HK-2 (cell line): ENCODE data around the gene SNX10.

ENCODE experiments used
- DNase-seq: peaks from one replicate; pipeline ENCODE4 v3.0.0-alpha.2; 2018; ENCODE audit not compliant: unreplicated experiment

SNX10 gene

DNA sequence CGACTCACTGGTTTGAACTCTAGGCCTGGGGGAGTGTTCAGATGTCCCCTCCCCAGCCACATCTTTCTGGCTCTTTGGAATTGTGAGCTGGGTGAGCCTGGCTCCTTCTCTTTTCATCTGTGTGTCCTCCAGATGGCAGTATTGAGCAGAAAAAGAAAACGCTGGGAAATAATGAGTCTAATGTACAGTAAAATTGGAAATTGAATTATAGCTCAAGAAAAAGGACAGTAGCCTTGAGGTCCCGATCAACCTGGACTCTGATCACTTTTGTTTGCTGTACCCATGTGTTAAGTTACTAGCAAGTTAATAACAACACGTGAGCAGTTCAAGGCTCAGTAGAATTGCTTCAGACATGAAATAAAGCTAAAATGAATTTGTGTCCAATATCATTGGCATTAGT lies 77.9 kb downstream of the SNX10 start:
- DNase-seq: no peak

DNA sequence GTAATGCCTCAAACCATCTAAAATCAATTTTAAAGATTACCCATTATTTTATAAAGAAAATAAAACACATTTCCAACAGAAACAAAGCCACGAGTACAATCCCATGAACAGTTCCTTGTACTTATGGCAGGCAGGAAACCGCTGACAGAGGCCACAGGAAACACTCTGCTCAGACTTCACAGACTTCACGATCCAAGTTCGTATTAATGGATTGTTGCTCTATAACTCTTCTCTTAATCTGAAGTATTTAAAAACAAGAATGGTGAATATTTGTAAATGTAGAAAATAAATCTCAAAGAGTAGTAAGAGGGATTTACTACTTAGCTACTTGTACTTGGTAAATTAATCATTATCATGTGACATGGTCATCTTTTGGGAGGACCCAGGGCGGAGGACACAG lies 78.3 kb downstream of the SNX10 start:
- no peak for DNase-seq

DNA sequence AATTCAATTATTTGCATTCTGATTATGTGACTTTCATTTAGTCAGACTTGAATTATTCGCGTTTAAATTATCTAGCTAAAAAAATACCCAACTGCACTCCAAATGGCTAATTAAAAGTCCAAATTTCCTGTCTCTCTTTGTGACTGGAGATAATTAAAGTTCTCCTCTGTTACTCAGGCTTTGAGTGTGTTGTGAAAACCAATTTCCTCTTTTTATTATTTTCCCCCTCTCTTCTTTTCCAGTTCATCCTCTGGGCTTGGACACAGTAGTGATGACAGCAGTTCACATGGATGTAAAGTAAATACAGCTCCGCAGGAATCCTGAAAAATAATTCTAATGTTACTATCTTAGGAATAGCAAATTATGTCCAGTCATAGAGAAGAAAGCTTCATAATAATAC lies 80.6 kb downstream of the SNX10 start:
- no peak for DNase-seq

DNA sequence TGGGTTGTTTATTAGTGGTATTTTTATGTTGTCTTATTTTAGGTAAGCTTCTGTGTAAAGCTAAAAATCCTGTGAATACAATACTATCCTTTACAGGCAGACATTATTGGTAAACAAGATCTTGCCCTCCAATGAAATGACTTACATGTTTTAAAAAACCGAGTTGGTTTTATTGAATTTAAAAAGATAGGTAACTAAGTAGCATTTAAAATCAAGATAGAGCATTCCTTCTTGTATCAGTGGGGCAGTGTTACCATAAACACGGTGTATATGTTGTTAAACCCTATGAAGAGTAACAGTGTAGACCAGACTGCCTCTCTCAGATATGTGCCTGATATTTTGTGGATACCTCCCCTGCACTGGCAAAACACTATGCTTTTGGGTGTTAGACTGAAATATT lies 81.0 kb downstream of the SNX10 start:
- DNase-seq: no peak

DNA sequence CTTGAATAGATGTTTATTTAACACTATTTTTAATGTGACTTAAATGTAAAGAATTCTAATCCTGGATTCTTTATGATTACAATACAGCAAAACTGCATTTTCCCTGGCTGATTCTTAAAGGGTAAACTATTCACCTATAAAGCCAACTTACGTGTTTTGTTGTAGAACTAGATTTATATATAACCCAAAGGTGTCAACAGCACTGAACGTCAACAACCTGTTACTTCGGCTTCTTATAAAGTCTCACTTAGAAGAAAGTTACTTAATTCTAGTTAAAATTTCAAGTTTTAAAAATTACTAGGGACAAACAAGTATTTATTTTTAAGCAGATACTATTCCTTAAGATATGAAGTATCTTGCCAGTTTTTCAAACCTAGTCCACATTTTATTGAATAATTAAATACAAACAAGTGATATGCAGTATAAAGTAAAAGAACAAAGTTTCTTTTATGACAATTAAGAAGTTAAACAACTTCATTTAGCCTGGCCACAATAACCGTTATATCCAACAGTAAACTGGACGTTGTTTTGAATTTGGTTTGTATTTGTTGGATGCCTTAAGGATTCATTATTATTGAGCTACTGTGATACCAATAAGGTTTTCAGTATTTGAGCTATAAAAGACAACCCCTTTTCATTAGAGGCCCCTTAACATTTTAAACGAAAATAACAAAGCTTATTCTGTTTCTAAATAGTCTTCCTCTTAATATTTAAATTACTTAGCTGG lies 83.1 kb downstream of the SNX10 start:
- no peak for DNase-seq

DNA sequence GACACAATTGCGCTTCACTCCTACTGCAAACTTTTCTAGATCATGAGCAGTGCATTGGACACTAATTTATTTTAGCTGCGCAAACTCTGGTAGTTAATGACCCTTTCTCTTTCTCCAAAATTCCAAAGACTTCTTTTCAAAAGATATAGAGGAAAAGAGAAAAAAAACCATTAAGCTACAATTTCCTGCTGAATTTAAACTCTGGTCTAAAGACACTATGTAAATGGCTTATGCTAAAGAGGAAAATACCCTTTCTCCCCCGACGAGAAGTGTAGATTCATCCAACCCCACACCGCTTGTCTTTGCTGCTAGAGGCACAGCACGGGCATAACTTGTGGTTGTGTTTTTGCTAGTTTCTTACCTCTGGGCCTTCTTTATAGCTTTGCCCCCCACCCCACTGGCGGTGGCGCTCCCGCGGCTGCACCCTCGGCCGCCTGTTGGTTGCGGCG lies 84.1 kb downstream of the SNX10 start:
- no peak for DNase-seq

DNA sequence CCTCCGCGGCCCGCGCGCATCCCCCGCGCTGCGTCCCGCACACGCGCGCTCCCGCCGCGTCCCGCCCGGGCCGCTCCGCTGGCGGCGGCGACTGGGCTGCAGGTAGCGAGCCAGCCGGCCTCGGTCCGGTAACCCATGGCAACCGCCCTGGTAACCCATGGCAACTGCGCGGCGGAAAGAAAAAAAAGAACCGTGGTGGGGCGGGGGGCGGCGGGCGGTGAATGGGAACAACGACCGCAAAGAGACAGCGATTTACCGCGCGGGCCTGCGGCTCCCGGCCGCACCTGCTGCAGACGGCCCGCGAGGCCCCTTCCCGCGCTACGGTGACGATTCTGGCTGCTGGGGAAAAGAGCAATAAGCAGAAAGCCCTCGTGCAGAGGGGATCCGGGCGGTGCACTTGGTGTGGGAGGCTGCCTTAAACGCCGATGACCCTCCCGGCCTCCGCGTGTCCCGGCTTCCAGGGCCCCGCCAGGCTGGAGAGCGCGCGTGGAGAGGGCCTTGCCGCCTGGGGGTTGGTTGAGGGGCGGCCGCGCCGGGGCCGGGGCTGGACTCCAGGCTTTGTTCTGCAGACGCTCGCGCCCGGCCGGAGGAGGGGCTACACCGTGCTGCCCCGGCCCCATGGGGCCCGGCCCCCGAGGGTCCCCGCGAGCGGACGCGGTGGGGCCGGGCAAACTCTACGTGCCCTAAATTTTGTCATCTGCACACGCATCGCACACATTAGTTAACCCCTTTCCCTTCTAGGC lies 84.7 kb downstream of the SNX10 start:
- peak; percentile 57 for DNase-seq

DNA sequence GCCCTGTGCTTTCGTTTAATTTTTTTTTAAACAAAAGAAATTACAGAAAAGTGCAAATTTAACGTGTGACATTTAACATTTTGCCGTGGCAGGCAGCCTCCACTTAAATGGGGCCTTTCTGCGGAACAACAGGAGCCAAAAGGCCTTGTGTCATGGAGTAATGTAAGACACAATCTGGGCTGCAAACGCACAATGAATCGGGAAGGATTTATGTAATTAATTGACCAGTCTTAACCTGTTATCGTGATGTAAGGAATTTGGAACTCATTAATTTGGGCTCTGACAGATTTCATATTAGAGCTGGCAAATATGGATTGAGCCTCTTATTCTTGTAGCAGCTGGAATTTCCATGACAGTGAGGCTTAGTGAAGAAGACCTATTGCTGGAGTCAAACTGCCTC lies 86.4 kb downstream of the SNX10 start:
- no peak for DNase-seq

DNA sequence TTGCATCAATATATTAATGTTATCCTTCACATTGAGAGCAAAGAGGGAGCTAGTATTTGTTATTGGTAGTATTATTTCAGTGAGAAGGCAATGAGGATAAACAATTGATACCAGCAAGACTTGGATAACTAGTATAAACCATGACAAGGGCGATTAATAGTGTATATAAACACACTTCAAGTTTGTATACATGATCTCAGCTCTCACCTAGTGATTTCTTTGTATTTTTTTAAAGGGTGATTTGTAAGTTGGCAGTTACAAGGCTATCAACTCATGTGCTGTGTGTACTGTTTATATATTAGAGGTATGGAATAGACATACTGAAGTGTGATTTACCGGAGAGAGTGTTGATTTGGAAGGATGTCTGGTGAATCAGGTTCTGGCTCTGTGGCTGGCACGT lies 88.0 kb downstream of the SNX10 start:
- no peak for DNase-seq

DNA sequence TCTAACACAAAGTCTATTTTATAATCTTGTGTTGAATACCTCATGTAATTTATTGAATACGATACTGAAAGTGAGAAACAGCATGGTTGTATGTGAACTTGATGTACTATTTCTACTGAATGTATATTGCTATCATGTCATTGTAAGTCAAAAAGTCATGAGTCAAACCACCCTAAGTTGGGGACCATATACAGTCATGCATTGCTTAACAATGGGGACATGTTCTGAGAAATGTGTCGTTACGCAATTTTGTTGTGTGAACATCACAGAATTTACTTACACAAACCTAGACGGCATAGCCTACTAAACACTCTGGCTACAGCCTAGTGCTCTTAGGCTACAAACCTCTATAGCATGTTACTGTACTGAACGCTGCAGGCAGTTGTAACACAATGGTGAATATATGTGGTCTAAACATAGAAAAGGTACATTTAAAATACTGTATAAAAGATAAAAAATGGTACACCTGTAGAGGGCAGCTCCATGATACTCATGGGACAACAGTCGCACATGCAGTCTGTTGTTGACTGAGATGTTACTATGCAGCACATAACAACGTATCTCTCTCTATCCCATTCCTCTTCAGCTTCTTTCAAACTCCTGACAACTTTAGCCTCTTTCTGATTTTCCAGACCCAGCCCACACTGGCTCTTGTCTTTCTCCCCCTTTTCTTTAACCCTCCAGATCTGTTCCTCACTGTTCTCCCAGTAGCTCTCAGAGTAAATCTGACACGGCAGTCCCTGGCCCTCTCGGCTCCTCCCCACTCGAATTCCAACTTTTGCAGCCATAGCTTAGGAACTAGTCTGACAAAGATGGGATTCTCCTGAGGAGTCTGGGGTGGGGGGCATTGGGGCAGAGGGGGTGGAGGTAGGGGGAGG lies 90.1 kb downstream of the SNX10 start:
- no peak for DNase-seq

DNA sequence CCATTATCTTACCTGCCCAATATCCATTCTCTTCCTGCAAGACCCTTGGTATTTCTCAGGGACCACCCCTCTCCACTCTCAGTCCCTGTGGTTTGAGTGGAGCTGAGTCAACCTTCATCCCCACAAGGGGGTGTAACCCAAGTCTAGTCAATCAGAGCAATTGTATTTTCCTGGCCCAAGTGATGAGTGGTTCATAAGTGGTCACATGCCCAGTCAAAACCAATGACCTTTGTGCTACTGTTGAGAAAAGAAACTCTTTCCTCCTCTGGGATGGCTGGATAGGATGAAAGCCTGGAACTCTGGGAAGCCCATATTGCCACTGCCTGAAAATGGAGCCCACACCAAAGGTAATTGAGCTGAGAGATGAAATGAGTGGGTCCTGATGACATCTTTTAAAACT lies 93.6 kb downstream of the SNX10 start:
- no peak for DNase-seq

DNA sequence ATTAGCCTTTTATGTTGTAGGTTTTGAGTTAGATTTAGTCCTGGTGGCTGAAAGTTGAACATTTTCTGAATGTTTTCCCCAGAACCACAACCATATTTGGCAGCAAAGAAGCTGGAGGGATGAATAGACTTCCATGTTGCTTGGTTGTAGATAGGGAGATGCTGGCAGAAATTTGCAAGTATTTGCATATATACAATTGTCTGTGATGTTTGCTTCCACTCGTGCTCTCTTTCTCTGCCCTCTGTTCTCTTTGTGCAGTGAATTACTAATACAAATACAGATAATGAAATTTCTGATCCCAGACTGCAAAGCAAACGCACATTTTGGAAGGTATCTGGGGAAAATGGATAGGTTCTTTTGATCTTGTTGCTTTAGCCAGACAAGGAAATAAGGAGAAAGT lies 96.1 kb downstream of the SNX10 start:
- no peak for DNase-seq

DNA sequence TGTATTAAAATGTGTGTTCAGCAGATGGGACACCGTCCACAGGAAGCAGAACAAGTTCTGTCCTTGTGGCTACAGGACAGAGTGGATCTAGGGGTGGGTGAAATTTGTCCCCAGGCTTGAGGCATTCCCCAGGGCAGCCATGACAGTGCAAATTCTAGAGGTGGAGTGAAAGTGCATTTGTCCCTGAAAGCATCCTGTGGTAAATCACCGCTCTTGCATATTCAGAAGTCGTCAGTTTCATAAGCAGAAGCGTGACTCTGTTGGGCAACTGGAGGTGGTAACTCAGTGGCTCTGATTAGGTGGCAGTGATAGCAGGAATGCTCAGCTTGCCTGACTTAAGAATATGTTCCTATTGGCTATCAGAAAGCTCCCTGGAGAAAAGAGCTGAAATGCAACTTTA lies 96.6 kb downstream of the SNX10 start:
- DNase-seq: no peak

DNA sequence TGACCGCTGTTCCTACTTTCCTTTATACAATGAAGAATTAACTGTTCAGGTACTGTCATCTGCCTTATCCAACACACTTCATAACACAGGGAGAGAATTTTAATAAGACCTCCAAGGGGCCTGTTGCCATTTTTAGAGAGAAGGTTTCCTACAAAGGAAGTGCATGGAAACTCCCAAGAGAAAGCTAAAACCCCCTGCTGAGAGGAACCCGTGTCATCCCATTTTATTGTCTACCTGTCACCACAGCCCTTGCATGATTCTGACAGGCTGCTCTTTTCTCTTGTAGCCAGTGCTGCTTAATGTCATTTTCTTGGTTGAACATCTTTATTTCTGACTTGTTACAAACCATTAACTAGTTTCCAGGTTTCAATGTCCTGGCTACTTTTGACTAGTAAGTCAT lies 98.4 kb downstream of the SNX10 start:
- DNase-seq: no peak

DNA sequence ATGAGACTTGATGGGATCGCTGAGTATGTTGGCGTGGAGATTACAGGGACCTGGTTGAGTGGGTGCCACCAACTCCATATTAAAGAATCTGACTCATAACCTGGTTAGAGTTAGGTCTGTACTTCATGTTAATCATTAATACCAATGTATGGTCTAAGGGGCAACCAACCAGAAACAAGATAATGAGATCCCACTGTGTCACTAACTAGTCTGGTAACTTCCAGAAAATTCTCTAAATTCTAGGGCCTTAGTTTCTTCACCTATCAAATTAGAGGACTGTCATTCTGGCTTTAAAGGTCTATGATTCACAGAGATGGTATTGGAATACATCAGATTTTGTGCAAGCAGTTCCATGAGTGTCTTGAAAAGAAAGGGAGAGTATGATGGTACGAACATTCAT lies 102.2 kb downstream of the SNX10 start:
- DNase-seq: no peak

DNA sequence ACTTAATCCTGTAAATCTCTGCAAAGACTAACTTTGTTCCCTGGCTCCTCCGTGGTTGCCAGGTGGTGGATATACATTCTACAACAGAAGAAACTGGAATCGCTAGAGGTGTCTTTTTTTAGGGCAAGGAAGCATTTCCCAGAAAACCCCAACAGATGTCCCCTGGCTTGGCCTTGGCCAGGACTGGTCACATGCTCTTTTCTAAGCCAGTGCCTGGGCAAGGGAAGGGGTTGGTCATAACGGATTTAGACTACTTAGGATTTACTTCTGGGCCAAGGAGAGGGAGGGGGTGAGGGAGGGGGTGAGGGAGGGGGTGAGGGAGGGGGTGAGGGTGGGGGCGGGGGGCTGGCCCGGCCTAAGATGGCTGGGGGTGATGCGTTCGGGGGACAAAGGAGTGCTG lies 105.7 kb downstream of the SNX10 start:
- peak; percentile 20 for DNase-seq

DNA sequence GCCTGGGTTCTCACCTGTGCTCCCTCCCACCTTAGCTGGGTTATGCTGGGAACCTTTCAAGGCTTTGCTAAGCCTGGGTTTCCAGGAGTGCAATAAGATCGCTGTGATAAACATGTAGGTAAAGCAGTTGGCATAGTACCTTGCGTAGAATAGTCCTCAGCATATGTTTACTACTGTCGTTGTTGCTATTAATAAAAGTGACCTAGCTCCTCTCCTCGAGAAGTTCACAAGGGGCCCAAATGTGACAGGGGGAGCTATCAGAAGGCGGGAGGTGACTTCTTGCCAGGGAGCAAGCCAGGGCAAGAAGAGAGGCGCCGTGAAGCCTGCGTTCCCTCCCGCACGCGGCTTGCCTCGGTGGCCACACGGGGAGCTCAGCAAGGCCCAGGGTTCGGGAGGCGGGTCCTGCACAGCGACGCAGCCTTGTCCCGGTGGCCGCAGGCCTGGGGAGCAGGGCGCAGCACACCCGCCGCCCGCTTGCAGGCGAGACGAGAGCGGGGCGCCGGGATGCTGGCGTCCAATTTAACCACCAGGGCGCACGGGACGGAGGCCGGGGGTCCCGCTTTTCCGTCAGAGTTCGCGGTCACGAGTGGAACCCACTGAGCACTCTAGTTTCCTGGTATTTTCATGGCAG lies 106.2 kb downstream of the SNX10 start:
- DNase-seq: no peak

DNA sequence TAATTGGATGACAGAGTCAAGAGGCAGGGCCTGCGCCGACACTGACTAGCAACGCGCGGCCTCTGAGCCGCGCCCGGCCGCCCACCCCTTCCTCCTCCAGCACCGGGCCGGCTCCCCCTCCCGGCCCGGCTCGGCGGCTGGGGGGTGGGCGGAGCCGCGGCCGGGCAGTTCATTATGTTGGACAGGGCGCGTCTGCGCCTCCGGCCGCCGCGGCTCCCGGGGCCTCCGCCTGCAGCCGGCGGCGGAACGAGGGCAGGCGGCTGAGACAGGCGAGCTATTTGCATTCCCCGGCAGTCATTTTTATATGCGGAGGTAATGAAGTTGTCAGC lies 106.7 kb downstream of the SNX10 start:
- no peak for DNase-seq

DNA sequence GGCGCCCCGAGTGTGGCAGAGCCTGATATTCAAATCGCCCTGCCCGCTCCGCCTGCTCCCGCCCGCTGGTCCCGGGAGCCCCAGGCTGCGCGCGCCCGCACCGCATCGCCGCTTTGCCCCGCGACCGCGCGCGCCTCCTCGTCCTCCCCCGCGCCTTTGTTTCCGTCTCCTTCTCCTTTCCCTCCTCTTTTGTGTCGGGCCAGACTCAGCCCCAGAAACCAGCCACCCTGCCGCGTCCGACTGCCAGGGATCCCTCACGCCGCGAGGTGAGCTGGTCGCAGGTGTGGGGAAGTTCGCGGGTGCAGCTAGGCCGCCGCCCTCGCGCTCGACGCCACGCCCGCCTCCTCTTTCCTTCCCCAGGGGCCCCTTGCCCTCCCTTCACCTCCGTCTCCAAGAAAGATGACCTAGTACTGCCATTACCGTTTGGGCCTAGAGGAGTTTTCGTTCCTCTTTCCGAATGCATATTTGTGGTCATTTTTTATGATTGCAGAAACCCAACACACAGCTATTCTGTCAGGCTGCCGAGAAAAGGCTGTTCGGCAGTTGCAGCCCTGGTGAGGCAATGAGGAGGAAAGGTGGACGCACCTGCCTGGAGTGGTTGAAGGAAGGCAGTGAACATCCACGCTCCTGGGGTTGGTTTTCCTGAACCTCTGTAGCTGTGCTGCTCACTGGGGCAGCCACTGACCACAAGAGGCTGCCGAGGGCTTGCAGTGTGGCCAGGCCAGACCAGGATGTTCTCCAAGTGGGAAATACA lies 107.3 kb downstream of the SNX10 start:
- peak; percentile 69 for DNase-seq

DNA sequence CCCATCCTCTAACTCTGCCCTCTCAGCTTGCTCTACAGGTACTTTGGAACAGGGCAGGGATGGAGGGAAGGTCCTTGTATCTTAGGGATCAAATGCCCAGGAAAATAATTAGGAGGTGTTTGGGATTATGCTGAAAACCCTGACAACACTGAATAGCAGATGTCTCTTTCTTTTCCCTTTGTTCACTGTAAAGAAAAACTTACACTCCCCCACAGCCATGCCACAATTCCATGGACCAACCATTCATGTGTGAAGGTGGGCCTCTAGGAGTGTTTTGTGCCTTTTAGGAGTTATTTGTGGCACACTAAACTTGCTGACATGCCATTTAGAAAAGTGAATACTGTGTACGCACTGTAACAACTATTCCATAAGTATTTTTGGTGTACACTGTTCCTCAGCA lies 108.1 kb downstream of the SNX10 start:
- no peak for DNase-seq

DNA sequence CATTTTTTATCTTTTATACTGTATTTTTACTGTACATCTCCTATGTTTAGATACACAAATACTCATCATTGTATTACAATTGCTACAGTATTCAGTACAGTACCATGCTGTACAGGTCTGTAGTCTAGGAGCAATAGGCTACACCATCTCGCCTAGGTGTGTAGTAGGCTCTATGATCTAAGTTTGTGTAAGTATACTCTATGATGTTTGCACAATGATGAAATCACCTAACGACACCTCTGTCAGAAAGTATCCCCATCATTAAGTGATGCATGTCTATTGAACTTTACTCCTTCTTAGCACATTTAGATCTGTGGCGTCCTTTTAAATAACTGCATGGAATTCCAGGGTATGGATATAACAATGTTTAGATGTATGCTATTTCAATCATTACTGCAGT lies 112.0 kb downstream of the SNX10 start:
- no peak for DNase-seq
